AG20443 (cell line): ENCODE measurements around the gene TGFBR3L.
A peak's percentile ranks its signal among the peaks of the same experiment; 100 is the strongest.

Experiments used
- DNase-seq: peaks from one replicate; pipeline ENCODE4 v3.0.0; 2012; ENCODE audit warnings: low spot score, mixed read lengths

The TGFBR3L gene

GRCh38 chr19:7914598-7915045, at the start of gene TGFBR3L:
Gene TGFBR3L, plus strand, starts transcription at chr19:7914830.
- no peak for DNase-seq

DNA sequence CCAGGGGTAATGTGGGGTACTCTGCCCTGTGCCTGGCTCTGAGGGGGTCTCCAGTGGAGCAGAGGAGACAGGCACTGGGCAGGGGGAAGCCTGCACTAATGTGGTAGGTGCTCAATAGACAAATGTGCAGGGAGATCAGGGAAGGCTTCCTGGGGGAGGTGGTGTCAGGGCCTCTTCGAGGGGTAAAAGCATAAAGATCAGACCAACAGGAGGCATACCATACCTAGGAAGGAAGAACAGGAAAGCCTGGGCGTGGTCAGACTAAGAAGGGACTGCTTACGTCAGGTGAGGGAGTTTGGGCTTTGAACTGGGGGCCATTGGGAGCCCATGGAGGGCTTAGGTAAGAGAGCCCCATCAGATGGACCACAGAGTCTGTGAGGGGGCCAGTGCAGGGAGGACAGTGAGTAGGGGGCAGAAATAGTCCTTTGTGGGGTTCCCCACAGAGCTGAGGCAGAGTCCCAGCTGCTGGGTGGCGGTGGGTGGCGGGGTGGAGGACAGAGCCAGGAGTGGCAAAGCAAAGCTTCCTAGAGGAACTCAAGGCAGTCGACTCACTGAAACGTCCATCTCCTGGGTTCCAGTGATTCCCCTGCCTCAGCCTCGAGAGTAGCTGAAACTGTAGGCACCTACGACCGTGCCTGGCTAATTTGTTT, 49.2 kb upstream of the TGFBR3L start:
- no peak for DNase-seq

- no peak for DNase-seq
Observed at GRCh38 chr19:7866399-7867091, 48.1 kb upstream of the TGFBR3L start.

DNA sequence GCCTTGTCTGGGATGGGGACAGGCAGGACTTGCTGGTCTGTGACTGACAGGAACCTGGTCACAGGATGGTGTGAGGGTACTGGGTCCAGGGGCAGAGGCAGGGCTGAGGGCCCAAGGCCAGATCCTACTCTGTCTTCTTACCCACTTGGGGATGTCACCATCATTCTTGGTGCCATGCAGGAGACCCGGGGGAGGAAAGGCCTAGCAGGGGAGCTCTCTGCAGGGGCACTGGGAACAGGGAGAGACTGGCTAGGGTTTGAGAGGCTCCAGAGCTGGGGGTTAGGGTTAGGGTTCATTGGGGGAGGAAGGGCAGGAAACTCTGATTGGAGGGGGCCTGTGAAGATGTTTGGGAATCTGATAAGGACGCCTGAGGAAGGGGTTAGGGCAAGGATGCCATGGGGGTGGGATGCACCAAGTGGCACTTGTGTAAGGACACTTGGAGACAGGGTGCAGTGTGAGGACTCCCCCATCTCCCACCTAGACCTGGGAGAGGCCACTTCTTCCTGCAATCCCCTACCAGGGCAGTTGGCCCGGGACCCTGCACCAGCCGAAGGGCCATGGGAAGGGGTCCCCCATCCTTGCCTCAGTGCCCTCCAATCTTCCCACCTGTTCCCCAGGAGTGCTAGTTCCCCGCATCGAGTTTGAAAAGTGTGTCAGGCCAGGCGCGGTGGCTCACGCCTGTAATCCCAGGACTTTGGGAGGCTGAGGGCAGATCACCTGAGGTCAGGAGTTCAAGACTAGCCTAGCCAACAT, 47.4 kb upstream of the TGFBR3L start:
- no peak for DNase-seq

GRCh38 chr19:7868326-7868670, 46.3 kb upstream of the TGFBR3L start:
- DNase-seq, result no peak

DNA sequence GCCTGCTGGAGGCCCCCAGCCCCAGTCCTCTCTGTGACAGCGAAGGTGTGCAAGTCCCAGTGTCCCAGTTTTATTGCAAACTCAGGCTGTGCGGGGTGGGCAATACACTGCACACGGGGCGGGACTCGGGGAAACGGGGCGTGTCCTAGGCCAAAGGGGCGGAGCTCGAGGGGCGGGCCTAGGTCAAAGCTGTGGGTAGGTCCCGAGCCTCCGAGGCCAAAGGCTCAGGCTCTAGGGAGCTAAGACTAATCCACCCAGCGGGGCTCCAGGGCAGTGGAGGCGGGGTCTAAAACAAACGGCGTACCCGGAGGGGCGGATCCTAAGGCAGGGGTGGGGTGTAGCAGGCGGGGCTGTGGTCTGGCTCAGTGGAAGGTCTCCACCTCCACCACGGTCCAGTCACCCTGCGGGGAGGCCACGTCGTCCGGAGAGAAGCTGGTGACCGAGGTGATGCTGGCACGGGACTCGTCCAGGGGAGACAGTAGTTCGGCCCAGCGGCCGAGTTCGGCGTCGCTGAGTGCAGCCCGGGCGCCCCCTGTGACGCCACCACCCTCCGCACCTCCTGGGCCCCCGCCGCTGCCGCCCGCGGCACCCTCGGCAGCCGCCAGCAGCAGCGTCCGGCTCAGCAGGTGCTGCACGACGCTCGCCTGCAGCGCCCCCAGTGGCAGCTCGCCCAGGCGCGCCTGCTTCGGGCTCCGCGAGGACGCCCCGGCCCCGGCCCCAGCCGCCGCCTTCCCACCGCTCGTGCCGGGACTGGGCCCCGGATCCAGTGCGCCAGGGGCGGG, 45.8 kb upstream of the TGFBR3L start:
- DNase-seq, result peak; percentile 85

DNA sequence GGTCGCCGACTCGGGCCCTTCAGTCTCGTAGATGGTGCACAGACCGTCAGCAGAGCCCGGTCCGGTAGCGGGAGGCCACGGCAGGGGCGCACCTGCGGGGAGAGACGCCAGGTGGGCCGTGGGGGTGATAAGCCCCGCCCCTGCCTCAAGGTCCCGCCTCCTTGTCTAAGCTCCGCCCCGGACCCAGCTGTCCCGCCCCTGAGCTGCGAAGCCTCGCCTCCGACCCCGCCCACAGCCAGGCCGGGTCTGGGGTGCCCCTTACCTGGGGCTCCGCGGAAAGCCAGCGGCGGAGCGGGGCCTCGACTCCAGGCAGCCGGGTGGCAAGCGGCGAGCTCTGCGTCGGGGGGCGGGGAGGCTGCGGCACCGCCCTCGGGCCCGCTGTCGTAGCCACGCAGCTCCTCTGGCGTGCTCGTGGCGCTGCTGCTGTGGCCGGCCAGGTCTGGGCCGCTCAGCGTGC, 45.1 kb upstream of the TGFBR3L start:
- peak; percentile 68 for DNase-seq

DNA sequence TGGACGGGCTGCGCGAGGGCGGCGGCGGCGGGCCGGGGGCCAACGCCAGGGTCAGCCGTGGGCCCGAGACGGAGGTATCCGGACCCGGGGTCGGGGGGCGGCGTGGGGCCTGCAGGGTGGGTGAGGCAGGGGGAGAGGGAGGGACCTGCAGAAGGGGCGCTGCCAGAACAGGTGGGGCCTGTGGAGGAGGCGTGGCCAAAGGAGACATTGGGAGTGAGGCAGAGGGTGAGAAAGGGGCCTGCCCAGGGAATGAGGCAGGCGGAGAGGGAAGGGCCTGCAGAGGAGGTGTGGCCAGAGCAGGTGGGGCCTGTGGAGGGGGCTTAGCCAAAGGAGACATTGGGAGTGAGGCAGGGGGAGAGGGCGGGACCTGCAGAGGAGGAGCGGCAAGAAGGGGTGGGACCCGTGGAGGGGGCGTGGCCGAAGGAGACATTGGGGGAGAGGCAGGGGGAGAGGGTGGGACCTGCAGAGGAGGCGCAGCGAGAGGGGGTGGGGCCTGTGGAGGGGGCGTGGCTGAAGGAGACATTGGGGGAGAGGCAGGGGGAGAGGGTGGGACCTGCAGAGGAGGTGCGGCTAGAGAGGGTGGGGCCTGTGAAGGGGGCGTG, 44.6 kb upstream of the TGFBR3L start:
- DNase-seq, result no peak

GRCh38 chr19:7870571-7871436, 43.8 kb upstream of the TGFBR3L start:
- no peak for DNase-seq

GRCh38 chr19:7871437-7872305, 43.0 kb upstream of the TGFBR3L start:
- DNase-seq, result peak; percentile 94

DNA sequence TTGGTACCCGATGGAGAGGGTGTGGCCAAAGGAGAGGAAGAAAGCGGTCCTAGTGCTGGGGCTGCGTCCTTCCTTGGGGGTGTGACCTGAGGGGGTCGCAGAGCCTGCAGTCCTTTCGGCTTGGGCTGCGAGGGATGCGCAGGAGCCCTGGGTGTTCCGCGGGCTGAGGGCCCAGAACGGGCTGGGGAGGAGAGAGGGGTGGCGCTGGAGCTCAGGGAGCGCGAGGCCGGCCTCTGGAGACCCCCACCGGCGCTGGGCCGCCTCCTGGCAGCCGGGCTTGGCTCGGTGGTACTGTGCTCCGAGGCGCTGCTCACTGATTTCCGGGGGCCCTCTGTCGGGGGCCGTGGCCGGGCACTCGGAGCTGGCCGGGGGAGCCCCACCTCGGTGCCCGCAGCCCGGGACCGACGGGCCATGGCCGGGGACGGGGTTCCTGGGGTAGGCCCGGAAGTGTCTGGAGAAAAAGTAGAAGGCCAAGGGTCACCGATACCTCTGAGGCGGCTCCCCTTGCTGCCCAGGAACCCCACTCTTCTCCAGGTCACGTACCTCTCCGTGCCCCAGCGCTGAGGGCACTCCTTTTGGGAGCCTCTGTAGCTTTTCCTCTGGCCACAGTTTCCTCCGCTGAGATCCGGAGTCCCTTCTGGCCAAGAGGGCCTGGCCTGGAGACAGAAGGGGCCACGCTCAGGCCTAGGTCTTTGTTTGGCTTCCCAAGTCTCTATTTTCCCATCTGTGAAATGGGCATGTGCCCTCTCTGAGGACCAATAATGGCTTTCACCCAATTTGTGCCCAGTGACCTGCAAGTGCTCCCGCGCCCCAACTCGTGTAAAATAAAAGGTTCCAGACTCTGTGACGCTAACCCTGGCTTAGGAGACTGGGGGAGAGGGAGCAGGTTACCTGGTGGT, 42.1 kb upstream of the TGFBR3L start:
- no peak for DNase-seq

DNA sequence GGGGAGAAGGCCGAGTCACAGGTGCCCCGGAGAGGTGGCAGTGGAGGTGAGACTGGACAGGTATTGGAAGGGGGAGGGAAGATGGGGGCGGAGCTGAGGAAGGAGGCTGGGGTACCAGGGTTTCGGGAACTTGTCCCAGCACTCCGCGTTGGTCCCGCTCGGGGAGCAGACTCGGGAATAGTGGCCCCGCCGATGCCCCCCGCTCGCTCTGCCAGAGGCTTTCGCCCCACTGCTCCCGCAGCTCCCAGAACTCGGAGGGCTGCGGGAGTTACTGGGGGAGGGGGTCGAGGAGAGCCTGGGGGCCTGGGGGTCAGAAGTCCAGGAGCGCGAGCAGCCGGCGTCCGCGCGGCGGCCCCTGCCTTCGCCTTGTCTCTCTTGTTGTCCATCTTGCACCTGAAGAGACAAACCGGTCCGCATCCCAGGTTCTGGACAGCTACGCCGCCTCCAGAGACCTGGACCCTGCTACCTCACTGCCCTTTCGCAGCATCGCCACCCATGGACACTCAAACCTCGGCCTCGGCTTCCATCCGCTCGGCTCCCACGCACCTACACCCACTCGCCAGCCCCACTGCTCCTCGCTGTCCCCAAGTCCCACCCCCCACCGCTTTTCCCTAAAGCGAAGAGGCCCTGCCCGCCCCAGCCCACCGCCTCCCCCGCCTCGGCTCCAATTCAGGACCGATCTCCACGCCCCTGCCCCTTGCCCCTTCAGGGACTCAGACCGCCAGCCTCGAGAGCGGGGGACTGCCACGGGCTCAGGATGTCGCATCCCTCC, 41.1 kb upstream of the TGFBR3L start:
- DNase-seq, result no peak

GRCh38 chr19:7874076-7874896, 40.3 kb upstream of the TGFBR3L start, which contains the start of gene PRR36:
Gene PRR36, minus strand, starts transcription at chr19:7874390. Its CDS starts 701 bp downstream, at chr19:7873689.
- peak; percentile 56 for DNase-seq

- no peak for DNase-seq
Observed at GRCh38 chr19:7874897-7875273, 39.7 kb upstream of the TGFBR3L start.

DNA sequence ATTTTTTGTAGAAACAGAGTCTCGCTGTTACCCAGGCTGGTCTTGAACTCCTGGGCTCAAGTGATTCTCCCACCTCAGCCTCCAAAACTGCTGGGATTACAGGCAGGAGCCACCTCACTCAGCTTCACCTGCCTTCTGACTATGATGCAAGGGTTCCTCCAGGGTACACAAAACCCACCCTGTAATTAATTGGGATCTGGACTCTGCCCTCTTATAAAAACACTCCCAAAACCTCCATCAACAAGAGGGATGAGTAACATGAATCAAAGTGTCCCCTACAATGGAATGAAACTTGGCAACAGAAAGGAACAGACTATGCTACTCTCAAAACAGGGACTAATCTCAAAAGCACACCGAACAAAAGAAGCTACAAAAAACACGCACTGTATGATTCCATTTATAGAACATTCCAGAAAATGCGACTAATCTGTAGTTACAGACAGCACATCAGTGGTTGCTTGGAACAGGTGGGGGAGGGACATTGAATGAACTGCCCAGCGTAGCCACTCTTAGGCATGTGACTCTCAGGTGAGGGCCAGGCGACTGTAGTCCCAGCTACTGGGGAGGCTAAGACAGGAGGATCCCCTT, 37.3 kb upstream of the TGFBR3L start:
- DNase-seq, result no peak

DNA sequence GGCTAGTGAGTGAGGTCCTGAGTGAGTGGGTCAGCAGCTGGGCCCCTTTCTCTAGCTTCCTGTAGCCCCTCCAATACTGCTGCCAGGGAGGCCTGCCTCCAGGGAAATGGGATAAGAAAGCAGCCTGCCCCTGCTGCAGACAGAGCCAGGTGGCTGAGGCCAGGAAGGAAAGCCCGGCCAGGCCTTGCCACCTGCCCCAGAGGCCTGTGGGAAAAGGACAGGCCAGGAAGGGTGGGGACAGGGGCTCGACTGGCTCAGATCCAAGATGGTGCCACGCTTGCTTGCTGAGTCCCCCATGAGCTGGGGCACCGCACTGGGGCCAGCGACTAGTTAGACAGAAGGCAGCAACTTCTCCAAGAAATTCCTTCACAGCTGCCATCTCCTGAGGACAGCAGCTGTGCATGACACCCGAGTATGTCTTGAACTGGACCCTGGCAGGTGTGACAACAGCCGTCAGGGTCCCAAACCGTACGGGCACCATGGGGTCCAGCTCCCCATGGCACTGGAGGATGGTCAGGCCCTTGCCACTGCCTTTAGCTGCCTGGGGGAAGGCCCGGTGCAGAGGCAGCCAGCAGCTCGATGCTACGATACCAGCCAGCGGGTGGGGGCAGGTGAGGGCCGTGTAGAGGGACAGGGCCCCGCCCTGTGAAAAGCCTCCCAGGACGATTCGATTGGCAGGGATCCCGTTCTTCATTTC, 35.4 kb upstream of the TGFBR3L start:
- no peak for DNase-seq
